ENCODE measurements around the gene ZBTB37.
"Not testable (repeated sequence)": the region's sequence is repeated elsewhere in the genome, so short reads cannot be mapped to it uniquely, and the experiment has no call there.

Gene ZBTB37, protein sequence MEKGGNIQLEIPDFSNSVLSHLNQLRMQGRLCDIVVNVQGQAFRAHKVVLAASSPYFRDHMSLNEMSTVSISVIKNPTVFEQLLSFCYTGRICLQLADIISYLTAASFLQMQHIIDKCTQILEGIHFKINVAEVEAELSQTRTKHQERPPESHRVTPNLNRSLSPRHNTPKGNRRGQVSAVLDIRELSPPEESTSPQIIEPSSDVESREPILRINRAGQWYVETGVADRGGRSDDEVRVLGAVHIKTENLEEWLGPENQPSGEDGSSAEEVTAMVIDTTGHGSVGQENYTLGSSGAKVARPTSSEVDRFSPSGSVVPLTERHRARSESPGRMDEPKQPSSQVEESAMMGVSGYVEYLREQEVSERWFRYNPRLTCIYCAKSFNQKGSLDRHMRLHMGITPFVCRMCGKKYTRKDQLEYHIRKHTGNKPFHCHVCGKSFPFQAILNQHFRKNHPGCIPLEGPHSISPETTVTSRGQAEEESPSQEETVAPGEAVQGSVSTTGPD

DNA sequence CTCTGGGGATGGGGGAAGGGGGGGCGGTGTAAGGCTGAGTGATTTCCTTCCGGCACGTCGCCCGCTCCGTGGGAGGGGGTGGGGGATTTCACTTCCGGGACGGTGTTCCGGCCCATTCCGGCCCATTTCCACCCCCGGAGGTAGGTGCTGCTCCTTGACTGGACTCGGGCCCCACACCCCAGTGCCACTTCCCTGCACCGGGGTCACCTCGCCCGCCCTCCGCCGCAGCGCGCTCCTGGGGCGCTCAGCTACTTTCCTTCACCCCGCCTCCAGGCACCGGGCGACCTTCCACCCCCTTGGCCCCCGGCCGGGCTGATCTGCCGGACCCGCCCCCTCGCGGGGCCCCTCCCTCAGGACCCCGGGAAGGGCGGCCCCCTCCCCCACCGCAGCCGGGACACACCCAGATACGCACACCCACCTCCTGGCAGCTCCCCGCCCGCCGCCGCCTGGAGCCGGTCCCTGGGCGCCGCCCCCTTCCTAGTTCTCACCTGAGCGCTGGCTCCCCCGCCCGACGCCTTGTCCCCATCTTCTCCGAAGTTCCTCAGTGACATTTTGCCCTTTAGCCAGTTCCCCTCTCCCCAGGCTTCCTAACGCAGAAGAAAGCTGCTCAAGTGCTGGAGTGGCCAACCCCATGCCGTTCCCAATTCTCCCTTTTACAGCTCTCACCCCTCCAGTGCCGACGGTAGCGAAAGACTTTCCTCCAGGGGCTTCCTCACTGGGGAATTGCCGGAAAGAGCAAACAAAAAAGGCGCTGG, at the start of gene ZBTB37:
Gene ZBTB37, plus strand, starts transcription at position 115 of the 755 bp plus-strand sequence. CDS start 1,846 bp downstream, outside the sequence.
- DNase-seq: peak; percentile 91

DNA sequence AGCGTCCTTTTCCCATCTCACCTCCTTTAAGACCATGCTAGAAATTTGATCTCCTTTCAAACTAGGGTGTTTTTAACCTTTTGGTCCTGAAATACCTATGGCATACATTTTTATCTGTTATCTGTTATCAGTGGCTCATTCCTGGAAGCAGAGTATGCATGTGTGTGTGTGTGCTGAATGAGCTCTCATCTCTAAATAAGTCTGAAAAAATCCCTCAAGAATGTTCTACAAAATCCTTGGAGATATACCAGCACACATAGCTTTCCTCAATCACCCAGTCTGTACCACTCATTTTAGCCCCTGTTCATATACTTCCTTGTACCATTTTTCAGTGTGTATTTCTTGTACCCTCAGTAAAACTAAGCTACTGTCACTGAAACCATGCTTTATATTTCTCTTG, 49.7 kb upstream of the ZBTB37 start:
- no peak for DNase-seq

DNA sequence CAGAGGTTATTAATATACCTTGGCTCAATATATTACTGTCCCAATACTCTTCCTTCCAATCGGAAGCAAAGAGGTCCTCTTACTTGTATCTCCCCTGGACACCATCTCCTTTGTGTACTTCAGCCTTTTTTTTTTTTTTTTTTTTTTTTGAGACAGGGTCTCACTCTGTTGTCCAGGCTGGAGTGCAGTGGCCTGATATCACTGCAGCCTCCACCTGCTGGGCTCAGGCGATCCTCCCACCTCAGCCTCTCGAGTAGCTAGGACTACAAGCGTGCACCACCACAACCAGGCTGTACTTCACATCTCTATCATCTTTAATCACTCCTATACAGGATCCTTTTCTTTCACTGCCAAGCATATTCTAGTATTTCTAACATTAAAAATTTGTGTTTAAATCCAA, 46.5 kb upstream of the ZBTB37 start:
- DNase-seq: no peak

DNA sequence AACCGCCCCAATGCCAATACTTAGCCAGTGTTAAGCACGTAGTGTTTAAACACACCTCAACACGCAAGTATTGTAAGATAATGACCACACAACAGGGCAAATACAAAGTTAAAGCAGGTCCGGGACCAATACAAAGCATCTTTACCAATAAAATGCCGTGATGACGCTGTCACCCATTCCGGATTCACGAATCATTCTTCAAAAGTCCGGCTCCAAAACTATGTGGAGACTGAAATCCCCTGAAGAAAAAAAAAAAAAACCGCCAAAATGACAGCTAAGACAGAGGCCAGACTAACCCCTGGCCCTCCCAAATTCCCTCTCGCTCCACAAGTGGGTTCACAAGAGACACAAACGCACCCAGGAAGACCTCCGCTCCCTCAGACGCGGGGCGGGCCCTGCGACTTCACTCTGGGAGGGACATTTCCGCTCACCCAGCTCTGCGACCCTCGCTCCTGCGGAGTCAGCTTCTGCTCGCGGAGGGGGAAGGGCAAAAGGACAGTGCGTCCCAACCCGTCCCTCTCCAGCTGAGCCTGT, 44.3 kb upstream of the ZBTB37 start:
- DNase-seq: peak; percentile 32

DNA sequence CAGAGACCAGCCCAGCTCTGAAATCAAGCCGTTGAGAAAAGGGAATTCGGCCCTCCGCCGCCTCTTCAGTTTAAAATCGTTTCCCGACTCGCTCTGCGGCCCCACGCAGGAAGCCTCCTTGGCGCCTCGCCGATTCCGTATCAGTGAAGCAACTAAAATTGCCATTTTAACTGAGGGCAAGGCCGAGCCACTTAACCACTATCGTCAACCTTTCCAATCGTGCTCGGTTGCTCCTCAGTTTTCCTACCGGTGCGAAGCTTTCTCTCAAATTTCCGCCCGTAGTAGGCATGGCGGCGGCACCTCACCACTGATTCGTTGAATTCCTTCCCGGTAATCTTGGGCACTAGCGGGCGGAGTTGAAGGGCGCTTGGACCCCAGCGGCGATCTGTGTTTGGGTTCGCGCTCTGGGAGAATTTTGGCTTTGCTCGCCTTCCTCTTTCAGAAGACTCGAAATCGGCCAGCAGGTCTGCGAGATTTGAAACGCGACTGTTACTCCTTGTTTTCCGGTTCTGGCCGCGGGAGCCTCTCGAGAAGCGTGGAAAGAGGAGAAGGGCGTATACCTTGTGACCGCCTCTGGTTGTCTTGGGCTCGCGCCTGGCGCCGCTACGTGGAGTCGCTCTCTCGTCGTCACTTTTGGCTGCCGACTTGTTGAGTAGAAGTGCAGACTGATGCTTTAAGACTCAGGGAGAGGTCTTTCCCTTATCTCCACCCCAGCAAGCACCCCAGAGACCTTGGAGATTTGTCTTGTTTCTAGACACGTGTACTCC, 43.7 kb upstream of the ZBTB37 start, which contains the start of the genes CENPL and DARS2:
Gene CENPL, minus strand, starts transcription at position 569 of the 767 bp plus-strand sequence. CDS start 13,584 bp downstream, outside the sequence.
Gene DARS2, plus strand, starts transcription at position 359 of the 767 bp plus-strand sequence. CDS start 557 bp downstream, outside the sequence.
- DNase-seq: peak; percentile 98

DNA sequence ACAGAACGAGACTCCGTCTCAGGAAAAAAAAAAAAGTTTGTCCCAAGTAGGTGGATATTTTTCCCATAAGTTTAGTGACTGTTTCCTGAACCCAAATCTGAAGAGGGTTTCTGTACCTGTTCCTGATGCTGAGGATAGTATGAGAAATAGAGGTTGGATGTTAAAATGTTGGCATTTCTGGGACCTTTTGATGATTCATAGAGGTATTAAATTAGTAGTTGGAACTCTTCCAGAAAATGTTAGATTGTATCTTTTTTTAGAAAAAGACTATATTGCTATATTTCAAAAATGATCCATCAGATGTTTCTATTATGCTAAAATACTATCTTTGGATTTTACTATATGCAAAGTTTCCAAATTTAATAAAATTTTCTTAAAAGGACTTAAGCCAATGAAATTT, 40.6 kb upstream of the ZBTB37 start:
- no peak for DNase-seq

DNA sequence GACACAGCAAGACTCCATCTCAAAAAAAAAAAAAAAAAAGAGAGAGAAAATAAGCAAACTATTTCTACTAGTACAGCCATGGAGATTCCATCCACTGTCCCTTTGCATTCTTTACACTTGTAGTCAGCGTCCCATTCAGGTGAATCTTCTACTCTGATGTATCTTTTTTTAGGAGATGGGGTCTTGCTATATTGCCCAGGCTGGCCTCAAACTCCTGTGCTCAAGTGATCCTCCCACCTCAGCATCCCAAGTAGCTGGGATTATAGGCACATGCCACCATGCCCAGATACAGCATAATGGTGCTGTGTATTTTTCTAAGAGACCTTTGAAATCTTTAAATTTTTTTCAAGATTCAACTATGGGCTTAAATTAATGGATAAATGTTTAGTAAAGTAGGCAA, 35.4 kb upstream of the ZBTB37 start:
- no peak for DNase-seq

DNA sequence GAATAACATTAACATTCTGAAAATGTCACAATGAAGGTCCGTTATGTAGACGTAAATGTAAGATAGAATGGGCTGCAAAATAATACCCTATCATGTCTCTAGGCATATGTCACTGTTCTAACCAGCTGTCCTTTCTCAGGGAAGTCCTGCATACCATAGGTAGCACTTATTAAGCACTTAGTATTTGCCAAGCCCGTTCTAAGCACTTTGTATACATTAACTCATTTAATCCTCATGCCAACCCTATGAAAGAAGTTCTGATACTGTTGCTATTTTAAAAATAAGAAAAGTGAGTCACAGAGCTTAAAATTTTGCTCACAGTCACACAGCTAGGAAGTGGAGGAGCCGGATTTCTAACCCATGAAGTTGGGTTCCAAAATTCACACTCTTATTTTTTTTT, 16.1 kb upstream of the ZBTB37 start:
- DNase-seq: no peak

DNA sequence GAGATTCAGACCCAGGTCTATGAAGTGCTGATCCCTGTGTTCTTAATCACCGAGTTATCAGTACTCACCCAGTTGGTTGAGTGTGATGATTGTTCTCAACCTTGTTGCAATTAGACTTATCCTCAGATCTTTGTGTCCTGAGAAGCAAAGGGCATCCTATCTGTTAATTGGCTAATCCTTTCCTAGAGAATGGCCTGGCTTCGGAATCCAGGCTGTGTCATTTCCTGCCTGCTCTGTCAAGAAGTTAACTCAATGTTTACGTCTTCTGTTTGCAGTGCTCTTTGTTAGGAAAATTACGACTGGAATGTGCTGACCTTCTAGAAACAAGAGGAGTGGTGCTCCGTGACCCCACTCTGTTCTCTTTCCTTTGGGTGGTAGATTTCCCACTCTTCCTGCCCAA, 15.1 kb upstream of the ZBTB37 start:
- DNase-seq: no peak

DNA sequence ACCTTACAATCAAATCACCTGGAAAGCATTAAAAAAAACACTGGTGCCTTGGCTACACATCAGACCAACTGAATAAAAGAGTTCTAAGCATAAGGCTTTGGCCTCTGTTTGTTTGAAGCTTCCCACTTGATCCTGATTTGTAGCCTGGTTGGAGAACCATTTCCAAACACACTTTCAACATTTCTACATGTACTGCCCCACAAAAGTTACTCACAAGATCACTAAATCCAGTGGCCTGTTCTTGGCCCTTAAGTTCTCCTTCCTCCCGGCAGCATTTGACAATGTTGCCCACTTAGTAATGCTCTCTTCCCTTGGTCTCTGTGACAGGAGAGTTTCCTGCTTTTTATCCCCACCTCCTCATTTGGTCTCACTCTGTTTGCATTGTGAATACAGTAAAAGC, 12.2 kb upstream of the ZBTB37 start:
- no peak for DNase-seq

DNA sequence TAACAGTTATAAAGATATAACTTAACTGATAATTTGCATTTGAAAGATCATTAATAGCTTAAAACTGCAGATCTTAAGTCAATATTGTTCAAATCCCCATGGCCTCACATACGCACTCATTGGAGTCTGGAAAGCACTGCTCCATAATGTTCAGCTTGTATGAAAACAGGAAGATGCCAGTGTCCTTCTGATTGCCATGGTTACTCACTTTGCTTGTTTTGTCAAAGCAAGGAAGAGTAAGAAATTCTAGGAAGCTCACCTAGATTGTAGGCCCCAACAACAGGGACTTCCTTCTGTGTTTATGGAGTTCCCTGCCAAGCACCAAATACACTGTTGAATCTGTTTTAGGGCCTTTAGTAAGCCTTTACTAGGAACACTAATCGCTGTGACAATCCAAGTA, 11.3 kb upstream of the ZBTB37 start:
- no peak for DNase-seq

DNA sequence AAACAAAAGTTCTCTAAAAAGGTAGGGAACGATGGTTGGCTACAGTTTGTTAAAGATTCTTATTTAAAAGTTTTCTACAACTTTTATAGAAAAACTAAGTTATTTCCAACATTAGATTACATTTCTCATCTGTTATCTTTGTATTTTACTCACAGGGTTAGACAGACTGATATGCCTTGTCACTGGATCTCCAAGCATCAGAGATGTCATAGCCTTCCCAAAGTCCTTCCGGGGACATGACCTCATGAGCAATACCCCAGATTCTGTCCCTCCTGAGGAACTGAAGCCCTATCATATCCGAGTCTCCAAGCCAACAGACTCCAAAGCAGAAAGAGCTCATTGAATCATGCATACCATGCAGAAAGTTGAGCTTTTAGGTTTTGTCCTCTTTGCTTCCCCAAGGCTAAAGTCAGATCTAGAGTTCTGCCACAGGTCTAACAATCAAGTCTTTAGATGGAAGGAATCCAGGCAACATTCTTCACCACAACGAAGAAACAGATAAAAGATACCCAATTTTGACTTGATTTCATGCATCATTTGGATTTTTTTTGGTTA, 10.7 kb upstream of the ZBTB37 start:
- DNase-seq: no peak

DNA sequence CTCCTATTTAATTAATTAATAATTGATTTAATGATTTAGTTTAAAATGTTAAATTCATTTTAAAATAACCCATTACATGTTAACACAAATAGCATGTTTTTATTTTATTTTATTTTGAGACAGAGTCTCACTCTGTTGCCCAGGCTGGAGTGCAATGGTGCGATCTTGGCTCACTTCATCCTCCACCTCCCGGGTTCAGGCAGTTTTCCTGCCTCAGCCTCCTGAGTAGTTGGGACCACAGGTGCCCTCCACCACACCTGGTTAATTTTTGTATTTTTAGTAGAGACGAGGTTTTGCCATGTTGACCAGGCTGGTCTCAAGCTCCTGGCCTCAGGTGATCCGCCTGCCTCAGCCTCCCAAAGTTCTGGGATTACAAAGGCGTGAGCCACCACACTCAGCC, 8.6 kb upstream of the ZBTB37 start:
- DNase-seq: not testable (repeated sequence)

DNA sequence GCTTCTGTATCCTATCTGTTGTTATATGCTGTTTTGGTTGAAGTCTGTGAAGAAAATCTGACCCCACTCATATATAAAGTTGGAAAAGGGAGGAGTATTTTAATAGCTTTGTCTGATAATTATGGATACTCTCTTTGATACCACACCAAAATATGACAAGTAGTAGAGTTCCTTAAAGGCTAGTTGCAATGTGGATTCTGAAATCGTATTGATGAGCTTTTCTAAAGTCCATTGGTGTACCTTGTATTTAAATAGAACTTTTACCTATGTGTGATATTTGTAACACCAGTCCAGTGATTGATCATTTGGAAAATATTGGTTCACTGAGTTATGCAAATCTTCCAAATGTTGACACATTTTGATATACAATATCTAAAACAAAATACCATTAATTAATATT, 8.1 kb upstream of the ZBTB37 start:
- DNase-seq: no peak

DNA sequence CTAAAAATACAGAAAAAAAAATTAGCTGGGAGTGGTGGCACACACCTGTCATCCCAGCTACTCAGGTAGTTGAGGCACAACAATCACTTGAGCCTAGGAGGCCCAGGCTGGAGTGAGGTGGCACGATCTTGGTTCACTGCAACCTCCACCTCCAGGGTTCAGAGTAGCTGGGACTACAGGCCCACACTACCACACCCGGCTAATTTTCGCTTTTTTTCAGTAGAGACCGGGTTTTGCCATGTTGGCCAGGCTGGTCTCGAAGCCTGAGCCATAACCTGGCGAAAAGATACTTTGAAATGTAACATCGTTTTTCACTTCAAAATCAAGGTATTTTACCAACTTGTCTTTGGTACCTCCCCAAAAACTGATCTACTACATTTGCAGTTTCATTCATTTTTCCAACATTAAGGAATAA, 6.4 kb upstream of the ZBTB37 start:
- DNase-seq: no peak

DNA sequence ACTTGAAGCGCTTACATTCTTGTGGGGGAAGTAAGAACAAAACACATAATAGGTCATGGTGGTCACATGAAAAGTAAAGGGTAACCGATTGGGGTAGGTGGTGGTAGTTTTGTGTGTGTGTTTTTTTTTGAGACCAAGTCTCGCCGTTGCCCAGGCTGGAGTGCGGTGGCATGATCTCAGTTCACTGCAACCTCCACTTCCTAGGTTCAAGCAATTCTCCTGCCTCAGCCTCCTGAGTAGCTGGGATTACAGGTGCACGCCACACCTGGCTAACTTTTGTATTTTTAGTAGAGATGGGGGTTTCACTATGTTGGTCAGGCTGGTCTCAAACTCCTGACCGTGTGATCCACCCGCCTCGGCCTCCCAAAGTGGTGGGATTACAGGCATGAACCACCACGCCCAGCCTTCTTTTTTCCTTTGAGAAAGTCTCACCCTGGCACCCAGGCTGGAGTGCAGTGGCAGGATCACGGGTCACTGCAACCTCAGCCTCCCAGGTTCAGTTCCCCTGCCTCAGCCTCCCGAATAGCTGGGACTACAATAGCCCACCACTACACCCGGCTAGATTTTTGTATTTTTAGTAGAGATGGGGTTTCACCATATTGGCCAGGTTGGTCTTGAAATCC, 5.9 kb upstream of the ZBTB37 start:
- DNase-seq: not testable (repeated sequence)

DNA sequence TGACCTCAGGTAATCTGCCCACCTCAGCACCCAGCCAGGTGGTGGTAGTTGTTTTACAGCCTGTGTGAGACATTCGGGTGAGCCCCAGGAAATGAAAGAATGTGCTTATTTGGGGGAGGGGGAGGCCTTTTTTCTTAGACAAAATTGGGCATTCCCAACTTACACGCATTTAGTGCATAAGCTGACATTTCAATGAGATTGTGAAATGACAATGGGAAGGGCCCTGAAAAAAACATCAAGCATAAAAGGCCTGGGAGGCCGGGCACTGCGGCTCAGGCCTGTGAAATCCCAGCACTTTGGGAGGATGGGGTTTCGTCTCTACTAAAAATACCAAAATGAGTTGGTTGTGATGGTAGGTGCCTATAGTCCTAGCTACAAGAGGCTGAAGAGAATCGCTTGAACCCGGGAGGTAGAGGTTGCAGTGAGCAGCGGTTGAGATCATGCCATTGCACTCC, 5.4 kb upstream of the ZBTB37 start:
- DNase-seq: no peak

DNA sequence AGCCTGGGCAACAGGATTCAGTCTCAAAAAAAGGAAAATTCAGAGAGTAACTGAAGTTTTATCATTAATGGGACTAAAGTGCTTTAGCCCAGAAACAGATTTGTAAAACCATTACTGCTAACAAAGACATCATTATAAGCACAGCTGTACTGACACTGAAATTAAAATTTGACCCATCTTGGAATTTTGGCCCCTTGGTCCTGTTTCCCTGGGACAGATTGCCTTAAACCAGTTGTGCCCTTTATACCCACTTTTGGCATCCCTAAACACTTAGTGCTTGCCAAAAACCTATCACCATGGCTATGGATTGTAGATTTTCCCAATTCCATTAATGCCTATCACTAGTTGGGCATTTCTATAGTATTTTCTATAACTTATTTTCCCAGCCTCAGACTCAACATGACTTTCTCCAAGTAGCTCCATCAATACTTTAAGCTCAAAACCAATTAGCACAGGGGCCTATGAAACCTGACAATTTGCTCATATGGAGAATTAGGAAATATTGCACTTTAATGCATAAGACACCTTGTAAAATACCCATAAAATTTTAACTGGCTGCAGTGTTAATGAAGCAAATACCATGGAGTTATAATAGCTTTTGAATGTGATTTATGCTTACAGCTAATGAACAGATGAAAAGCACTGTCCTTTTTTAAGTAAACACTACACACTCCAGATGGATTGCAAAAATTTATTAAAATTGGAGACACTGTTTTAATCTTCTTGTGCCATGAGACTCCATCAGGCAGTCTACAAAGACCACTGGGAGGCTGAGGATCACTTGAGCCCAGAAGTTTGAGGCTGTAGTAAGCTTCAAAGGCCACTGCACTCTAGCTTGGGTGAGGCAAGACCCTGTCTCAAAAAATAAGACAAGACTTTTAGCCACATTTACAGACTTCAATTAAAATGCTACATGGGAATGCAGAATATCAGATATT, 4.7 kb upstream of the ZBTB37 start:
- DNase-seq: no peak

DNA sequence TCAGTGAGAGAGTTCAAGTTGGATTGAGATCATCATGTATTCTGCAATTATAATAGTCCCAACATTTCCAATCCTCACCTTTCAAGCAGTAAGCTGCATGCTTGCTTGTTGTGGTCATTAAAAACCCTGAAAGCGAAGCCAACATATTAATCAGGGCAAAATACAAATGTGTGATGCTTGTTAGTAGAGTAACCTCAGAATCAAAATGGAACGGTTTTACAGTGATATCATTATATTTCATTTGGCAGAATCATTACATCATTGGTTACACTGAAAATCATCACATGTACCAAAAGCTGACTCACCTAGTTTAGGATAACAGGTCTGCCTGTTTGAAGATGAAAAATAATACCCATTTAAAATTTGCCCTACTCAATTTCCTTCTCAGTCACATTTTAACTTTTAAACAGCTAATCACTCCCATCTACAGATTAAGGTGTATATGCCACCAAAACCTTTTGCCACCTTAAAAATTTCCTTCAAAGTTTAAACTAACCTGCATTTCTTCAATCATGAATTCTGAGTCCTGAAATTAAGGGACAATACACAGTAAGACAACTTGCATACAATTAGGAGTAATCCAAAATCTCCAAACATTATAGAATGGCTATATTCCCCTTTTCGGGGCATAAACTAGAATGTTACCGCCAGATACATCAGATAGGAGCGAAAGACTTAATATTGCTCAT, 3.9 kb upstream of the ZBTB37 start:
- DNase-seq: no peak
